CD14-positive monocyte (primary cell): Measurements from ENCODE around the gene SSBP3. TPM values are rescaled to one million over a fixed set of nuclear protein-coding genes. Genes with fewer than 3 reads are reported as not detected.
A peak's percentile ranks its signal among the peaks of the same experiment; 100 is the strongest.

Experiments used
- DNase-seq, 3 donors: peaks; one replicate each; pipeline ENCODE4 v3.0.0-alpha.2; 2011 to 2022
- H2AFZ ChIP-seq: 2 replicates; pipeline ENCODE4 v1.6.0; 2012; ENCODE audit warnings: mild to moderate bottlenecking, low read depth, low read length, inconsistent platforms; ENCODE audit not compliant: insufficient read depth, poor library complexity, severe bottlenecking
- H3K27ac ChIP-seq, 2 donors: 1 replicate in 1 of 2; 2 replicates in 1 of 2; pipeline ENCODE4 v1.5.1; 2012 to 2013; ENCODE audit warnings: low read length in 2 of 2, control low read depth in 1 of 2, inconsistent platforms in 1 of 2, low read depth in 1 of 2, mild to moderate bottlenecking in 1 of 2
- H3K27me3 ChIP-seq, 2 donors: one replicate each; pipeline versions ENCODE4 v1.6.0 to v1.6.1; 2011 to 2013; ENCODE audit warnings: low read length in 2 of 2; ENCODE audit not compliant: control insufficient read depth in 2 of 2, insufficient read depth in 2 of 2
- H3K36me3 ChIP-seq, 2 donors: replicated peaks in 1 of 2; 1 replicate in 1 of 2; 2 replicates in 1 of 2; pipeline versions ENCODE4 v1.5.1 to v1.6.1; 2012 to 2013; ENCODE audit warnings: low read length in 2 of 2, control low read depth in 1 of 2, inconsistent platforms in 1 of 2, mild to moderate bottlenecking in 1 of 2; ENCODE audit not compliant: insufficient read depth in 2 of 2, control insufficient read depth in 1 of 2
- H3K4me1 ChIP-seq, 2 donors: 1 replicate in 1 of 2; 2 replicates in 1 of 2; pipeline versions ENCODE4 v1.5.1 to v1.6.1; 2012 to 2013; ENCODE audit warnings: low read length in 2 of 2, control low read depth in 1 of 2, inconsistent platforms in 1 of 2, mild to moderate bottlenecking in 1 of 2, moderate library complexity in 1 of 2; ENCODE audit not compliant: insufficient read depth in 2 of 2, control insufficient read depth in 1 of 2
- H3K4me2 ChIP-seq: replicated peaks from 2 replicates; pipeline ENCODE3; 2012; ENCODE audit warnings: low read length, moderate library complexity, mild to moderate bottlenecking; ENCODE audit not compliant: poor library complexity, severe bottlenecking; ENCODE audit errors: extremely low read depth
- H3K4me3 ChIP-seq, 3 experiments: fragments of 200-600 bp in 1 of 3; sonication (generic) in 1 of 3; replicated peaks in 1 of 3; 1 replicate in 2 of 3; 2 replicates in 1 of 3; pipeline ENCODE4 v1.5.1; 2011 to 2013; ENCODE audit warnings: low read length in 3 of 3, mild to moderate bottlenecking in 3 of 3, control low read depth in 2 of 3, low read depth in 2 of 3, inconsistent platforms in 1 of 3, moderate library complexity in 1 of 3
- H3K79me2 ChIP-seq: 2 replicates; pipeline ENCODE4 v1.6.0; 2012; ENCODE audit warnings: mild to moderate bottlenecking, control low read depth, inconsistent platforms, low read length, moderate library complexity; ENCODE audit not compliant: insufficient read depth
- H3K9ac ChIP-seq: 2 replicates; pipeline ENCODE4 v1.6.0; 2017; ENCODE audit warnings: low read length, mild to moderate bottlenecking; ENCODE audit not compliant: insufficient read depth, poor library complexity, severe bottlenecking
- H3K9me3 ChIP-seq, 2 donors: replicated peaks in 1 of 2; 1 replicate in 1 of 2; 2 replicates in 1 of 2; pipeline versions ENCODE4 v1.5.1 to v1.6.1; 2012 to 2013; ENCODE audit warnings: low read length in 2 of 2, control low read depth in 1 of 2; ENCODE audit not compliant: control insufficient read depth in 1 of 2, insufficient read depth in 1 of 2
- H4K20me1 ChIP-seq: 2 replicates; pipeline ENCODE4 v1.6.0; 2012; ENCODE audit warnings: mild to moderate bottlenecking, low read length, control low read depth, moderate library complexity; ENCODE audit not compliant: insufficient read depth
- H3K27ac Mint-ChIP-seq, 7 donors: one replicate each; pipeline ENCODE4 v1.8.0; 2020; ENCODE audit warnings: mild to moderate bottlenecking in 7 of 7, mixed read lengths in 7 of 7, moderate library complexity in 6 of 7, inconsistent platforms in 2 of 7
- H3K27me3 Mint-ChIP-seq, 3 donors: one replicate each; pipeline ENCODE4 v1.8.0; 2021 to 2022; ENCODE audit warnings: low read depth in 3 of 3, mild to moderate bottlenecking in 3 of 3, mixed read lengths in 3 of 3, moderate library complexity in 3 of 3, inconsistent platforms in 1 of 3
- H3K36me3 Mint-ChIP-seq, 2 donors: one replicate each; pipeline ENCODE4 v1.8.0; 2020; ENCODE audit warnings: mixed read lengths in 2 of 2, inconsistent platforms in 1 of 2, mild to moderate bottlenecking in 1 of 2
- H3K4me1 Mint-ChIP-seq: one replicate; pipeline ENCODE4 v1.8.0; 2020; ENCODE audit warnings: mild to moderate bottlenecking, mixed read lengths
- H3K4me3 Mint-ChIP-seq, 2 donors: one replicate each; pipeline ENCODE4 v1.8.0; 2020; ENCODE audit warnings: mild to moderate bottlenecking in 2 of 2, mixed read lengths in 2 of 2, moderate library complexity in 1 of 2
- H3K9me3 Mint-ChIP-seq, 7 donors: one replicate each; pipeline ENCODE4 v1.8.0; 2020 to 2022; ENCODE audit warnings: mixed read lengths in 7 of 7, mild to moderate bottlenecking in 6 of 7, moderate library complexity in 6 of 7, inconsistent platforms in 2 of 7
- CTCF ChIP-seq: fragments of 200-600 bp; IDR thresholded peaks from one replicate; pipeline ENCODE4 v1.8.0; 2022; ENCODE audit warnings: antibody characterized with exemption, mild to moderate bottlenecking
- WGBS: methylation state at CpG from one replicate; pipeline ENCODE4 v1.1.5; 2013; ENCODE audit warnings: missing lambda C conversion rate; ENCODE audit not compliant: insufficient coverage; 5-methylcytosine and 5-hydroxymethylcytosine counted together
- intact Hi-C, 2 donors: fragments of 100-400 bp; cut with micrococcal nuclease; formaldehyde crosslinking; loops; one replicate each; pipeline versions ENCODE4 v1.15.0 to v1.15.1; 2023
- polyA plus RNA-seq, 3 donors: library from polyadenylated mRNA; depleted of rRNA in 1 of 3; unstranded in 2 of 3; stranded (reverse) in 1 of 3; fragments of 300-500 nt in 2 of 3; fragments of >200 nt in 1 of 3; fragmentation: Illumina TruSeq in 2 of 3; gene quantifications; 1 replicate in 2 of 3; 2 replicates in 1 of 3; pipeline ENCODE4 v1.2.3, GENCODE V29; 2012 to 2021

SSBP3 gene
- polyA plus RNA-seq, 3 donors: 4.1 to 30.7 (median 4.3) TPM

- peaks cover 0 to 1% (median 0%) of the 10 kb centered on the region in 3 donors for H3K27me3 Mint-ChIP-seq
- peak overlapping the region in 4 of 7 donors; percentile 47 to 82 (median 64) for H3K27ac Mint-ChIP-seq
- WGBS: 97% methylated on average over 8 of the region's 11 CpGs
- Histone ChIP-seq H3K27ac (peak overlapping the region in 1 of 2 donors; percentile 78), H3K79me2 (no peaks in the 10 kb centered on the region), H2AFZ (no peak overlapping the region), H3K4me3 (no peak overlapping the region), H4K20me1 (peaks cover 8% of the 10 kb centered on the region), H3K9me3 (no peaks in the 10 kb centered on the region), H3K27me3 (no peaks in the 10 kb centered on the region), H3K4me2 (no peak overlapping the region), H3K36me3 (peaks cover 50 to 61% of the 10 kb centered on the region in 2 donors), H3K4me1 (peaks cover 18 to 19% of the 10 kb centered on the region in 2 donors), H3K9ac (no peak overlapping the region)
- H3K36me3 Mint-ChIP-seq: peaks cover 64 to 65% of the 10 kb centered on the region in 2 donors
- H3K9me3 Mint-ChIP-seq: no peaks in the 10 kb centered on the region
- no peak overlapping the region for H3K4me3 Mint-ChIP-seq
- intact Hi-C loops: no loop called here
- no peak for TF ChIP-seq CTCF
- DNase-seq: no peak
- H3K4me1 Mint-ChIP-seq: peaks cover 22% of the 10 kb centered on the region
Measured at GRCh38 chr1:54218883-54219687, 187.1 kb downstream of the SSBP3 start.

GRCh38 chr1:54215523-54215922 lies 190.7 kb downstream of the SSBP3 start:
- Mint-ChIP-seq H3K27me3 (peaks cover 0 to 3% (median 0%) of the 10 kb centered on the region in 3 donors), H3K4me3 (no peak overlapping the region), H3K9me3 (no peaks in the 10 kb centered on the region), H3K4me1 (peaks cover 11% of the 10 kb centered on the region), H3K27ac (peak overlapping the region in 2 of 7 donors; percentile 37 to 70), H3K36me3 (peaks cover 88 to 90% of the 10 kb centered on the region in 2 donors)
- TF ChIP-seq CTCF: no peak
- no peak overlapping the region for H3K9ac ChIP-seq
- H3K4me1 ChIP-seq: peaks cover 7 to 8% of the 10 kb centered on the region in 2 donors
- H3K4me3 ChIP-seq: no peak overlapping the region
- no peak overlapping the region for H3K27ac ChIP-seq
- whole genome bisulfite sequencing: 95% methylated on average over 4 of the region's 9 CpGs
- no peak overlapping the region for H2AFZ ChIP-seq
- DNase-seq: no peak
- H3K4me2 ChIP-seq: no peak overlapping the region
- peaks cover 84 to 96% of the 10 kb centered on the region in 2 donors for H3K36me3 ChIP-seq
- no peaks in the 10 kb centered on the region for H3K79me2 ChIP-seq
- no peaks in the 10 kb centered on the region for H3K27me3 ChIP-seq
- intact Hi-C loops: no loop called here
- peaks cover 8% of the 10 kb centered on the region for H4K20me1 ChIP-seq
- H3K9me3 ChIP-seq: no peaks in the 10 kb centered on the region
